ENCODE data around the gene PRPH. TPM values are rescaled to one million over a fixed set of nuclear protein-coding genes. Genes with fewer than 3 reads are reported as not detected.
A peak's percentile ranks its signal among the peaks of the same experiment; 100 is the strongest.
"Not testable (repeated sequence)": the region's sequence is repeated elsewhere in the genome, so short reads cannot be mapped to it uniquely, and the experiment has no call there.

Gene PRPH
- total and polyA plus RNA-seq, 4 experiments from 2014 or later: 0.39 to 0.87 TPM; not detected in 2

DNA sequence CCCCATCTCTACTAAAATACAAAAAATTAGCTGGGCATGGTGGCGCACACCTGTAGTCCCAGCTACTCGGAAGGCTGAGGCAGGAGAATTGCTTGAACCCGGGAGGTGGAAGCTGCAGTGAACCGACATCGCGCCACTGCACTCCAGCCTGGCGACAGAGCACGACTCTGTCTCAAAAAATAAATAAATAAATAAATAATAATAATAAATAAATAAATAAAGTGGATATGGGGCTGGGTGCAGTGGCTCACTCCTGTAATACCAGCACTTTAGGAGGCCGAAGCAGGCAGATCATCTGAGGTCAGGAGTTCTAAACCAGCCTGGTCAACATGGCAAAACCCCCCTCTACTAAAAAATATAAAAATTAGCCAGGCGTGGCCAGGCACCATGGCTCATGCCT, 22.2 kb downstream of the PRPH start:
- H3K36me3 ChIP-seq (ENCODE audit: insufficient read depth, low read length); intact Hi-C loops (cut with micrococcal nuclease); DNase-seq; H3K4me3 Mint-ChIP-seq; H3K4me1 Mint-ChIP-seq; H3K27me3 ChIP-seq (ENCODE audit: insufficient read depth, low read length); H3K9me3 ChIP-seq (ENCODE audit: control insufficient read depth in 1 of 2, low read length in 2 of 2); H3K4me1 ChIP-seq (ENCODE audit: insufficient read depth, low read length); H3K9me3 Mint-ChIP-seq; H3K27ac Mint-ChIP-seq; POLR2A ChIA-PET (ENCODE audit: partially characterized antibody); H3K36me3 Mint-ChIP-seq; H3K27ac ChIP-seq (ENCODE audit: low read depth, low read length); H3K4me3 ChIP-seq (ENCODE audit: low read length in 2 of 2); H3K27me3 Mint-ChIP-seq: not testable (repeated sequence)
- CTCF ChIA-PET (ENCODE audit: partially characterized antibody): interaction anchor here (1.0 kb wide), 2 partner anchors 26 to 33 kb away, joined by 3 read pairs; no protein-coding TSS in a partner anchor

DNA sequence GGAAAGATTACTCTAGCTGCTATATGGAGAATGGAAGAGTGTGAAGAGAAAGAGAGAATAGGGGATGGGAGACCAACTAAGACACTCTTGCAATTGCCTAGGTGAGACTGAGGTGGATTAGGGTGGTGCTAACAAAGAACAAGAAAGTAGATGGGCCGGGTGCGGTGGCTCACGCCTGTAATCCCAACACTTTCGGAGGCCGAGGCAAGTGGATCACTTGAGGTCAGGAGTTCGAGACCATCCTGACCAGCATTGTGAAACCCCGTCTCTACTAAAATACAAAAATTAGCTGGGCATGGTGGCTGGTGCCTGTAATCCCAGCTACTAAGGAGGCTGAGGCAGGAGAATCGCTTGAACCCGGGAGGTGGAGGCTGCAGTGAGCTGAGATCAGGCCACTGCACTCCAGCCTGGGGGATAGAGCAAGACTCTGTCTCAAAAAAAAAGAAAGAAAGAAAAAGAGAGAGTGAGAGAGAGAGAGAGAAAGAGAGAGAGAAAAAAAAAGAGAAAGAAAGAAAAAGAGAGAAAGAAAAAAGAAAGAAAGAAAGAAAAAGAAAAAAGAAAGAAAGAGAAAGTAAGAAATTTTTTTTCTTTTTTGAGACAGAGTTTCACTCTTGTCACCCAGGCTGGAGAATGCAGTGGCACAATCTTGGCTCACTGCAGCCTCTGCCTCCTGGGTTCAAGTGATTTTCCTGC, 25.6 kb downstream of the PRPH start:
- H3K27ac ChIP-seq (ENCODE audit: low read depth, low read length); H3K9me3 ChIP-seq (ENCODE audit: control insufficient read depth in 1 of 2, low read length in 2 of 2); H3K9me3 Mint-ChIP-seq; H3K36me3 ChIP-seq (ENCODE audit: insufficient read depth, low read length); H3K36me3 Mint-ChIP-seq; DNase-seq; POLR2A ChIA-PET (ENCODE audit: partially characterized antibody); H3K4me3 ChIP-seq (ENCODE audit: low read length in 2 of 2); intact Hi-C loops (cut with micrococcal nuclease); H3K27me3 Mint-ChIP-seq; H3K27me3 ChIP-seq (ENCODE audit: insufficient read depth, low read length): not testable (repeated sequence)
- CTCF ChIA-PET (ENCODE audit: partially characterized antibody): interaction anchor here (1.0 kb wide), 1 partner anchor 11 kb away, joined by 3 read pairs; no protein-coding TSS in a partner anchor
- peak overlapping the region in 6 of 8 donors; percentile 1 to 64 (median 34) for H3K4me3 Mint-ChIP-seq
- peaks cover 14 to 24% (median 15%) of the 10 kb centered on the region in 4 donors for H3K4me1 Mint-ChIP-seq
- H3K4me1 ChIP-seq (ENCODE audit: insufficient read depth, low read length): peaks cover 14% of the 10 kb centered on the region
- H3K27ac Mint-ChIP-seq: peak overlapping the region in 1 of 7 donors; percentile 21

DNA sequence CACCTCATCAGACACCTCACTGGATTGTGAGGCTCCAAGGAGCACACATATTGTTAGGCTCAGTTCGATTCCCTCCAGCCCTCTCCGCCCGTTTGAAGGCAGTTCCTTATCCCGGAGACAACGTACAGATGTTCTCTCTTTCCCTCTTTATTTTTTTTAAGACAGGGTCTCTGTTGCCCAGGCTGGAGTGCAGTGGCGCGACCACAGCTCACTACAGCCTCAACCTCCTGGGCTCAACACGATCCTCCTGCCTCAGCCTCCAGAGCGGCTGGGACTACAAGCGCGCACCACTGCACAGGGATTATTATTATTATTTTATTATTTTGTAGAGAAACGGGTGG, 27.4 kb downstream of the PRPH start:
- no peaks in the 10 kb centered on the region for H3K27me3 ChIP-seq (ENCODE audit: insufficient read depth, low read length)
- H3K4me1 ChIP-seq (ENCODE audit: insufficient read depth, low read length): peaks cover 14% of the 10 kb centered on the region
- no peak for DNase-seq
- Mint-ChIP-seq H3K4me1 (peaks cover 14 to 24% (median 15%) of the 10 kb centered on the region in 4 donors), H3K27me3 (no peaks in the 10 kb centered on the region), H3K4me3 (peak overlapping the region; percentile 92 to 99 (median 96)), H3K27ac (peak overlapping the region in 6 of 7 donors; percentile 65 to 92 (median 80)), H3K36me3 (no peaks in the 10 kb centered on the region), H3K9me3 (no peaks in the 10 kb centered on the region)
- H3K4me3 ChIP-seq (ENCODE audit: low read length in 2 of 2): peak overlapping the region; percentile 28 to 77
- POLR2A ChIA-PET (ENCODE audit: partially characterized antibody): interaction anchor here (1.0 to 2.0 kb wide), 12 partner anchors 9 to 457 kb away, joined by 3 to 20 read pairs (median 6); partner anchors contain the start of genes PRPF40B, RND1, SPATS2 and TUBA1A
- CTCF ChIA-PET (ENCODE audit: partially characterized antibody): interaction anchor here (0.8 to 2.9 kb wide), 17 partner anchors 9 to 234 kb away, joined by 3 to 24 read pairs (median 4); partner anchors contain the start of genes C1QL4, DNAJC22, PRPH and TUBA1B
- no peaks in the 10 kb centered on the region for H3K36me3 ChIP-seq (ENCODE audit: insufficient read depth, low read length)
- H3K27ac ChIP-seq (ENCODE audit: low read depth, low read length): peak overlapping the region; percentile 51
- H3K9me3 ChIP-seq (ENCODE audit: control insufficient read depth in 1 of 2, low read length in 2 of 2): no peaks in the 10 kb centered on the region
- intact Hi-C loops (cut with micrococcal nuclease): loop anchor here (1.0 kb wide), 1 partner anchor 133 kb away; the partner anchor contains the start of gene TUBA1A

DNA sequence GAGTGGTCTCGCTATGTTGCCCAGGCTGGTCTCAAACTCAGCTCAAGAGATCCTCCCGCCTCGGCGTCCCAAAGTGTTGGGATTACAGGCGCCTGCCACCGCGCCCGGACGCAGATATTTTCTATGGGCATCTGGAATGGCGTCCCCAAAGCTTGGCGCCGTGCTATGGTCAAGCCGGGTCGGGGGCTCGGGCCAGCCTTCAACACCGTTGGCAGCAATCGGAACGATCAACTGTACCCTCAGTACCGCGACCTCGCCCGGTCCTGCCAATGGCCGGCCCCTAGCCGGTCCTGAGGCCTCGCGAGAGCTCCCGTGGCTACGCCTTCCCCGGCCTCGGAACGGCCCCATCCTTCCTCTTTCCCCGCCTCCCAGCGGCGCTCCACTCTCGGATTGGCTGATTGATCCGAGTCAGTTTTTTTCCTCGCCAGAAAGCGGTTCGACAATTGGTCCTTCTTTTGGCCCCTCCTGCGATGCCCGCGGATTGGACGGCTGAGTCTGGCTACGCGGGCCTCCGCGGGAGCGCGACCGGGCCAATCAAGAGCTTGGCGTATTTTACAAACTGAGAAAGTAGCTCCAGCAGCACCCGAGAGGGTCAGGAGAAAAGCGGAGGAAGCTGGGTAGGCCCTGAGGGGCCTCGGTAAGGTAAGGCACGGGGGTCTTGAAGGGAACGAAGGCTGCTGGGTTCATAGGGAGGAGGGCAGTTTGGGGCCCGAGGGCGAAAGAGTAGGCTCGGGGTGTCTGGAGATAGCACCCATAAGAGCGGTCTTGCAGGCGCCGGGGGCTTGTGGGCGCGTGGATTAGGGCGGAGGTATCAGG, 28.0 kb downstream of the PRPH start, which contains the start of gene TROAP:
Gene TROAP, plus strand, starts transcription at position 548 of the 816 bp plus-strand sequence. CDS start 354 bp downstream, outside the sequence.
- peaks cover 14 to 24% (median 15%) of the 10 kb centered on the region in 4 donors for H3K4me1 Mint-ChIP-seq
- CTCF ChIA-PET (ENCODE audit: partially characterized antibody): interaction anchor here (0.8 to 2.9 kb wide), 19 partner anchors 9 to 234 kb away, joined by 3 to 24 read pairs (median 4); partner anchors contain the start of genes C1QL4, DNAJC22, PRPH and TUBA1B

DNA sequence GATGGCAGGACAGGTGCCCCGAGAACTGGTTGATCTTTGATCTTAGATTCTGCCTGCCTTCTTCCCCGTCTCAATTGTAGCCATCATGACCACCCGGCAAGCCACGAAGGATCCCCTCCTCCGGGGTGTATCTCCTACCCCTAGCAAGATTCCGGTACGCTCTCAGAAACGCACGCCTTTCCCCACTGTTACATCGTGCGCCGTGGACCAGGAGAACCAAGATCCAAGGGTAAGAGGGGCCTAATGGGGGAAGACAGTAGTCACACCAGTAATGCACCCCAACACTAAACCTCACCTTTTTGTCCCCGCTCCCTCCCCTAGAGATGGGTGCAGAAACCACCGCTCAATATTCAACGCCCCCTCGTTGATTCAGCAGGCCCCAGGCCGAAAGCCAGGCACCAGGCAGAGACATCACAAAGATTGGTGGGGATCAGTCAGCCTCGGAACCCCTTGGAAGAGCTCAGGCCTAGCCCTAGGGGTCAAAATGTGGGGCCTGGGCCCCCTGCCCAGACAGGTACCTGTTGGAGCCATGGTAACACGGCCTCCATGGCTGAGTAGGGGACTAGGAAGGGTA, 28.7 kb downstream of the PRPH start:
- H3K9me3 Mint-ChIP-seq: no peaks in the 10 kb centered on the region
- Histone ChIP-seq H3K4me3 (ENCODE audit: low read length in 2 of 2) (peak overlapping the region; percentile 54 to 77), H3K27me3 (ENCODE audit: insufficient read depth, low read length) (no peaks in the 10 kb centered on the region), H3K9me3 (ENCODE audit: control insufficient read depth in 1 of 2, low read length in 2 of 2) (no peaks in the 10 kb centered on the region), H3K4me1 (ENCODE audit: insufficient read depth, low read length) (peaks cover 14% of the 10 kb centered on the region), H3K27ac (ENCODE audit: low read depth, low read length) (peak overlapping the region; percentile 51), H3K36me3 (ENCODE audit: insufficient read depth, low read length) (no peaks in the 10 kb centered on the region)
- peak overlapping the region in 6 of 7 donors; percentile 59 to 96 (median 92) for H3K27ac Mint-ChIP-seq
- H3K27me3 Mint-ChIP-seq: no peaks in the 10 kb centered on the region
- CTCF ChIA-PET (ENCODE audit: partially characterized antibody): interaction anchor here (0.8 to 2.9 kb wide), 9 partner anchors 8 to 235 kb away, joined by 3 to 24 read pairs (median 4); partner anchors contain the start of genes C1QL4 and PRPH
- intact Hi-C loops (cut with micrococcal nuclease): loop anchor here (1.0 kb wide), 2 partner anchors 14 to 44 kb away; partner anchors contain the start of genes C1QL4 and SPATS2
- H3K36me3 Mint-ChIP-seq: no peaks in the 10 kb centered on the region
- H3K4me3 Mint-ChIP-seq: peak overlapping the region; percentile 92 to 99 (median 96)
- peak in 1 of 5 donors; percentile 35 for DNase-seq
- POLR2A ChIA-PET (ENCODE audit: partially characterized antibody): interaction anchor here (0.7 to 2.0 kb wide), 12 partner anchors 8 to 458 kb away, joined by 3 to 20 read pairs (median 6); partner anchors contain the start of genes PRPF40B, RND1, SPATS2 and TUBA1A
- peaks cover 14 to 24% (median 15%) of the 10 kb centered on the region in 4 donors for H3K4me1 Mint-ChIP-seq

More for the DNA sequence above, 28.0 kb downstream of the PRPH start, which contains the start of gene TROAP:
- peak within 1 kb of the TSS; percentile 51 for H3K27ac ChIP-seq (ENCODE audit: low read depth, low read length)
- H3K9me3 ChIP-seq (ENCODE audit: control insufficient read depth in 1 of 2, low read length in 2 of 2): no peaks in the 10 kb centered on the region
- POLR2A ChIA-PET (ENCODE audit: partially characterized antibody): interaction anchor here (0.7 to 2.0 kb wide), 16 partner anchors 9 to 457 kb away, joined by 3 to 20 read pairs (median 5); partner anchors contain the start of genes PRPF40B, RND1, SPATS2 and TUBA1A
- H3K36me3 ChIP-seq (ENCODE audit: insufficient read depth, low read length): no peaks in the 10 kb centered on the region
- intact Hi-C loops (cut with micrococcal nuclease): loop anchor here (1.0 kb wide), 3 partner anchors 14 to 134 kb away; partner anchors contain the start of genes C1QL4, SPATS2 and TUBA1A
- Mint-ChIP-seq H3K27me3 (no peaks in the 10 kb centered on the region), H3K36me3 (no peaks in the 10 kb centered on the region), H3K4me3 (peak within 1 kb of the TSS; percentile 92 to 99 (median 96)), H3K27ac (peak within 1 kb of the TSS; percentile 75 to 96 (median 91)), H3K9me3 (no peaks in the 10 kb centered on the region)
- DNase-seq: peak; percentile 97 to 99 (median 97)
- peaks cover 14% of the 10 kb centered on the region for H3K4me1 ChIP-seq (ENCODE audit: insufficient read depth, low read length)
- H3K4me3 ChIP-seq (ENCODE audit: low read length in 2 of 2): peak within 1 kb of the TSS; percentile 54 to 77
- no peaks in the 10 kb centered on the region for H3K27me3 ChIP-seq (ENCODE audit: insufficient read depth, low read length)

DNA sequence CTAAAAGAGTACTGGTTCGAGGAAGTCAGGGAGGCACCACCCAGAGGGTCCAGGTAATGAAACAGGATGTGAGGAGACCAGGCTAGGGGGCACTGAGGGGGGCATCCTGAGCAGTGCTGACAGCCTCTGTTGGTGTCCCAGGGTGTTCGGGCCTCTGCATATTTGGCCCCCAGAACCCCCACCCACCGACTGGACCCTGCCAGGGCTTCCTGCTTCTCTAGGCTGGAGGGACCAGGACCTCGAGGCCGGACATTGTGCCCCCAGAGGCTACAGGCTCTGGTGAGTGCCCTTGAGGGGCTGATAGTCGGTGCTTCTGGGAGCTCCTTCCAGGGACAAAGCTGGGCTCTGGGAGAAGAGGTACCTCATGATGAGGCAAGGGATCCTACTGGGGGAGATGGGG, 30.7 kb downstream of the PRPH start:
- Mint-ChIP-seq H3K4me3 (no peak overlapping the region), H3K9me3 (no peaks in the 10 kb centered on the region), H3K4me1 (peaks cover 13 to 24% (median 15%) of the 10 kb centered on the region in 4 donors), H3K27me3 (no peaks in the 10 kb centered on the region), H3K27ac (peak overlapping the region in 1 of 7 donors; percentile 65), H3K36me3 (no peaks in the 10 kb centered on the region)
- Histone ChIP-seq H3K4me3 (ENCODE audit: low read length in 2 of 2) (no peak overlapping the region), H3K9me3 (ENCODE audit: control insufficient read depth in 1 of 2, low read length in 2 of 2) (no peaks in the 10 kb centered on the region), H3K4me1 (ENCODE audit: insufficient read depth, low read length) (peaks cover 14% of the 10 kb centered on the region), H3K27me3 (ENCODE audit: insufficient read depth, low read length) (no peaks in the 10 kb centered on the region), H3K36me3 (ENCODE audit: insufficient read depth, low read length) (no peaks in the 10 kb centered on the region), H3K27ac (ENCODE audit: low read depth, low read length) (no peak overlapping the region)
- ChIA-PET CTCF (ENCODE audit: partially characterized antibody) (interaction anchor here (0.5 to 2.8 kb wide), 3 partner anchors 12 to 776 kb away, joined by 3 to 10 read pairs (median 7); partner anchors contain the start of gene C1QL4), POLR2A (ENCODE audit: partially characterized antibody) (no interaction called here)
- peak in 1 of 5 donors; percentile 9 for DNase-seq
- intact Hi-C loops (cut with micrococcal nuclease): no loop called here

Data from CD4-positive, alpha-beta memory T cell (primary cell).